CD14-positive monocyte (primary cell): ENCODE results near the gene PLEKHG4. TPM values are rescaled to one million over a fixed set of nuclear protein-coding genes. Genes with fewer than 3 reads are reported as not detected.
A peak's percentile ranks its signal among the peaks of the same experiment; 100 is the strongest.

Experiments
- DNase-seq, 3 donors: peaks; one replicate each; pipeline ENCODE4 v3.0.0-alpha.2; 2011 to 2022
- H2AFZ ChIP-seq: 2 replicates; pipeline ENCODE4 v1.6.0; 2012; ENCODE audit warnings: mild to moderate bottlenecking, low read depth, low read length, inconsistent platforms; ENCODE audit not compliant: insufficient read depth, poor library complexity, severe bottlenecking
- H3K27ac ChIP-seq, 2 donors: 1 replicate in 1 of 2; 2 replicates in 1 of 2; pipeline ENCODE4 v1.5.1; 2012 to 2013; ENCODE audit warnings: low read length in 2 of 2, control low read depth in 1 of 2, inconsistent platforms in 1 of 2, low read depth in 1 of 2, mild to moderate bottlenecking in 1 of 2
- H3K27me3 ChIP-seq, 2 donors: one replicate each; pipeline versions ENCODE4 v1.6.0 to v1.6.1; 2011 to 2013; ENCODE audit warnings: low read length in 2 of 2; ENCODE audit not compliant: control insufficient read depth in 2 of 2, insufficient read depth in 2 of 2
- H3K36me3 ChIP-seq, 2 donors: replicated peaks in 1 of 2; 1 replicate in 1 of 2; 2 replicates in 1 of 2; pipeline versions ENCODE4 v1.5.1 to v1.6.1; 2012 to 2013; ENCODE audit warnings: low read length in 2 of 2, control low read depth in 1 of 2, inconsistent platforms in 1 of 2, mild to moderate bottlenecking in 1 of 2; ENCODE audit not compliant: insufficient read depth in 2 of 2, control insufficient read depth in 1 of 2
- H3K4me1 ChIP-seq, 2 donors: 1 replicate in 1 of 2; 2 replicates in 1 of 2; pipeline versions ENCODE4 v1.5.1 to v1.6.1; 2012 to 2013; ENCODE audit warnings: low read length in 2 of 2, control low read depth in 1 of 2, inconsistent platforms in 1 of 2, mild to moderate bottlenecking in 1 of 2, moderate library complexity in 1 of 2; ENCODE audit not compliant: insufficient read depth in 2 of 2, control insufficient read depth in 1 of 2
- H3K4me2 ChIP-seq: replicated peaks from 2 replicates; pipeline ENCODE3; 2012; ENCODE audit warnings: low read length, moderate library complexity, mild to moderate bottlenecking; ENCODE audit not compliant: poor library complexity, severe bottlenecking; ENCODE audit errors: extremely low read depth
- H3K4me3 ChIP-seq, 3 experiments: fragments of 200-600 bp in 1 of 3; sonication (generic) in 1 of 3; replicated peaks in 1 of 3; 1 replicate in 2 of 3; 2 replicates in 1 of 3; pipeline ENCODE4 v1.5.1; 2011 to 2013; ENCODE audit warnings: low read length in 3 of 3, mild to moderate bottlenecking in 3 of 3, control low read depth in 2 of 3, low read depth in 2 of 3, inconsistent platforms in 1 of 3, moderate library complexity in 1 of 3
- H3K79me2 ChIP-seq: 2 replicates; pipeline ENCODE4 v1.6.0; 2012; ENCODE audit warnings: mild to moderate bottlenecking, control low read depth, inconsistent platforms, low read length, moderate library complexity; ENCODE audit not compliant: insufficient read depth
- H3K9ac ChIP-seq: 2 replicates; pipeline ENCODE4 v1.6.0; 2017; ENCODE audit warnings: low read length, mild to moderate bottlenecking; ENCODE audit not compliant: insufficient read depth, poor library complexity, severe bottlenecking
- H3K9me3 ChIP-seq, 2 donors: replicated peaks in 1 of 2; 1 replicate in 1 of 2; 2 replicates in 1 of 2; pipeline versions ENCODE4 v1.5.1 to v1.6.1; 2012 to 2013; ENCODE audit warnings: low read length in 2 of 2, control low read depth in 1 of 2; ENCODE audit not compliant: control insufficient read depth in 1 of 2, insufficient read depth in 1 of 2
- H4K20me1 ChIP-seq: 2 replicates; pipeline ENCODE4 v1.6.0; 2012; ENCODE audit warnings: mild to moderate bottlenecking, low read length, control low read depth, moderate library complexity; ENCODE audit not compliant: insufficient read depth
- H3K27ac Mint-ChIP-seq, 7 donors: one replicate each; pipeline ENCODE4 v1.8.0; 2020; ENCODE audit warnings: mild to moderate bottlenecking in 7 of 7, mixed read lengths in 7 of 7, moderate library complexity in 6 of 7, inconsistent platforms in 2 of 7
- H3K27me3 Mint-ChIP-seq, 3 donors: one replicate each; pipeline ENCODE4 v1.8.0; 2021 to 2022; ENCODE audit warnings: low read depth in 3 of 3, mild to moderate bottlenecking in 3 of 3, mixed read lengths in 3 of 3, moderate library complexity in 3 of 3, inconsistent platforms in 1 of 3
- H3K36me3 Mint-ChIP-seq, 2 donors: one replicate each; pipeline ENCODE4 v1.8.0; 2020; ENCODE audit warnings: mixed read lengths in 2 of 2, inconsistent platforms in 1 of 2, mild to moderate bottlenecking in 1 of 2
- H3K4me1 Mint-ChIP-seq: one replicate; pipeline ENCODE4 v1.8.0; 2020; ENCODE audit warnings: mild to moderate bottlenecking, mixed read lengths
- H3K4me3 Mint-ChIP-seq, 2 donors: one replicate each; pipeline ENCODE4 v1.8.0; 2020; ENCODE audit warnings: mild to moderate bottlenecking in 2 of 2, mixed read lengths in 2 of 2, moderate library complexity in 1 of 2
- H3K9me3 Mint-ChIP-seq, 7 donors: one replicate each; pipeline ENCODE4 v1.8.0; 2020 to 2022; ENCODE audit warnings: mixed read lengths in 7 of 7, mild to moderate bottlenecking in 6 of 7, moderate library complexity in 6 of 7, inconsistent platforms in 2 of 7
- WGBS: methylation state at CpG from one replicate; pipeline ENCODE4 v1.1.5; 2013; ENCODE audit warnings: missing lambda C conversion rate; ENCODE audit not compliant: insufficient coverage; 5-methylcytosine and 5-hydroxymethylcytosine counted together
- intact Hi-C, 2 donors: fragments of 100-400 bp; cut with micrococcal nuclease; formaldehyde crosslinking; loops; one replicate each; pipeline versions ENCODE4 v1.15.0 to v1.15.1; 2023
- polyA plus RNA-seq, 3 donors: library from polyadenylated mRNA; depleted of rRNA in 1 of 3; unstranded in 2 of 3; stranded (reverse) in 1 of 3; fragments of 300-500 nt in 2 of 3; fragments of >200 nt in 1 of 3; fragmentation: Illumina TruSeq in 2 of 3; gene quantifications; 1 replicate in 2 of 3; 2 replicates in 1 of 3; pipeline ENCODE4 v1.2.3, GENCODE V29; 2012 to 2021
- TF ChIP-seq, protein P1 (sequence below): fragments of 200-600 bp; IDR thresholded peaks from one replicate; pipeline ENCODE4 v1.8.0; 2022; ENCODE audit warnings: antibody characterized with exemption, mild to moderate bottlenecking

The PLEKHG4 gene
- polyA plus RNA-seq, 3 donors, result 0.79 to 3.2 (median 3.0) TPM

- no peaks in the 10 kb centered on the region for H3K36me3 ChIP-seq
- H3K4me3 ChIP-seq, result no peak overlapping the region
- DNase-seq, result no peak
- H3K79me2 ChIP-seq, result no peaks in the 10 kb centered on the region
- no peaks in the 10 kb centered on the region for H3K9me3 ChIP-seq
- H3K36me3 Mint-ChIP-seq, result peaks cover 0 to 2% of the 10 kb centered on the region in 2 donors
- H3K4me3 Mint-ChIP-seq, result no peak overlapping the region
- H2AFZ ChIP-seq, result no peak overlapping the region
- intact Hi-C loops, result no loop called here
- no peak overlapping the region for H3K9ac ChIP-seq
- H3K27me3 Mint-ChIP-seq, result peaks cover 12 to 28% (median 19%) of the 10 kb centered on the region in 3 donors
- TF ChIP-seq, protein P1, sequence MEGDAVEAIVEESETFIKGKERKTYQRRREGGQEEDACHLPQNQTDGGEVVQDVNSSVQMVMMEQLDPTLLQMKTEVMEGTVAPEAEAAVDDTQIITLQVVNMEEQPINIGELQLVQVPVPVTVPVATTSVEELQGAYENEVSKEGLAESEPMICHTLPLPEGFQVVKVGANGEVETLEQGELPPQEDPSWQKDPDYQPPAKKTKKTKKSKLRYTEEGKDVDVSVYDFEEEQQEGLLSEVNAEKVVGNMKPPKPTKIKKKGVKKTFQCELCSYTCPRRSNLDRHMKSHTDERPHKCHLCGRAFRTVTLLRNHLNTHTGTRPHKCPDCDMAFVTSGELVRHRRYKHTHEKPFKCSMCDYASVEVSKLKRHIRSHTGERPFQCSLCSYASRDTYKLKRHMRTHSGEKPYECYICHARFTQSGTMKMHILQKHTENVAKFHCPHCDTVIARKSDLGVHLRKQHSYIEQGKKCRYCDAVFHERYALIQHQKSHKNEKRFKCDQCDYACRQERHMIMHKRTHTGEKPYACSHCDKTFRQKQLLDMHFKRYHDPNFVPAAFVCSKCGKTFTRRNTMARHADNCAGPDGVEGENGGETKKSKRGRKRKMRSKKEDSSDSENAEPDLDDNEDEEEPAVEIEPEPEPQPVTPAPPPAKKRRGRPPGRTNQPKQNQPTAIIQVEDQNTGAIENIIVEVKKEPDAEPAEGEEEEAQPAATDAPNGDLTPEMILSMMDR, result no peak
- H4K20me1 ChIP-seq, result no peaks in the 10 kb centered on the region
- no peaks in the 10 kb centered on the region for H3K4me1 ChIP-seq
- peak overlapping the region in 1 of 7 donors; percentile 64 for H3K27ac Mint-ChIP-seq
- H3K27ac ChIP-seq, result no peak overlapping the region
- H3K27me3 ChIP-seq, result peaks cover 8 to 12% of the 10 kb centered on the region in 2 donors
- peaks cover 2% of the 10 kb centered on the region for H3K4me1 Mint-ChIP-seq
- WGBS, result 99% methylated on average over 16 of the region's 18 CpGs
- H3K9me3 Mint-ChIP-seq, result peaks cover 0 to 3% (median 0%) of the 10 kb centered on the region in 7 donors
- H3K4me2 ChIP-seq, result no peak overlapping the region
Observed at GRCh38 chr16:67254801-67255552, 24.4 kb upstream of the PLEKHG4 start.

DNA sequence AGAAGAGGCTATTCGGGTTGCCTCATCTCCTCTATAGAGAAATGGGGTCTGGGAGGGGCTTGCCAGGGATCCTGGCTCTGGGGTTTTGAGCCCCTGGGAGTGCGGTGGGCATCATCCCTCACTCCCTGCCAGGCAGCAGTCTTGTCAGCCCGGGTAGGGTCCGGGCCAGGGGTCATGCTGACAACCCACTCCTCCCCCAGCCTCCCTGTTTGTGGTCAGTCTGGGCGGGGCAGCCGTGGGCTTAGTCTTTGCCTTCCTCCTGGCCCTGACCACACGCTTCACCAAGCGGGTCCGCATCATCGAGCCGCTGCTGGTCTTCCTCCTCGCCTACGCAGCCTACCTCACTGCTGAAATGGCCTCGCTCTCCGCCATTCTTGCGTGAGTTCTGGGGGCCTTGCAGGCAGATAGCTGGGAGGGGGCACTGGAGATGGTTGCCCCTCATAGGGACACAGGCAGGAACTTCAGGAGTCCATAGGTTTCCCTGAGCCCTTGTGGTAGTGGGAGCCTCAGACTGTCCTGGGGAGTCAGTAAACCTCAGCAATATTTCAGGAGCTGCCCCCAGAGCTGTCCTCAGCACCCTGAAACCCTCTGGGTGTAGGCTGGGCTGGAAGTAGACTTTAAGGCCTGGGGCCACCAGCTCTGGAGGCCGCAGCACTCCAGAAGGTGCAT, 23.6 kb upstream of the PLEKHG4 start:
- no peaks in the 10 kb centered on the region for H3K4me1 ChIP-seq
- H3K9me3 ChIP-seq, result no peaks in the 10 kb centered on the region
- H2AFZ ChIP-seq, result no peak overlapping the region
- H3K27me3 ChIP-seq, result peaks cover under 1 to 5% of the 10 kb centered on the region in 2 donors
- intact Hi-C loops, result no loop called here
- H3K4me3 ChIP-seq, result no peak overlapping the region
- WGBS, result 85% methylated on average over 12 of the region's 17 CpGs
- H3K36me3 ChIP-seq, result no peaks in the 10 kb centered on the region
- H4K20me1 ChIP-seq, result no peaks in the 10 kb centered on the region
- peaks cover 5 to 21% (median 12%) of the 10 kb centered on the region in 3 donors for H3K27me3 Mint-ChIP-seq
- H3K4me1 Mint-ChIP-seq, result no peaks in the 10 kb centered on the region
- H3K9me3 Mint-ChIP-seq, result peaks cover 0 to 3% (median 0%) of the 10 kb centered on the region in 7 donors
- DNase-seq, result no peak
- peak overlapping the region in 1 of 7 donors; percentile 64 for H3K27ac Mint-ChIP-seq
- H3K27ac ChIP-seq, result no peak overlapping the region
- H3K4me3 Mint-ChIP-seq, result no peak overlapping the region
- no peak overlapping the region for H3K9ac ChIP-seq
- H3K4me2 ChIP-seq, result no peak overlapping the region
- H3K36me3 Mint-ChIP-seq, result no peaks in the 10 kb centered on the region
- no peaks in the 10 kb centered on the region for H3K79me2 ChIP-seq
- TF ChIP-seq, protein P1, result no peak
